ENCODE measurements around the gene USP1. TPM values are rescaled to one million over a fixed set of nuclear protein-coding genes. Genes with fewer than 3 reads are reported as not detected.

Gene USP1
- polyA plus RNA-seq, 1 experiment, result 4.3 TPM

GRCh38 chr1:62401034-62401760 lies 35.7 kb upstream of the USP1 start:
- DNase-seq (ENCODE audit: low read depth), result no peak
- CTCF ChIA-PET, result interaction anchor here (1.0 to 9.2 kb wide), 3 partner anchors 13 to 266 kb away, joined by 3 to 191 read pairs (median 4); no protein-coding TSS in a partner anchor
- no peak for TF ChIP-seq CTCF (IDR thresholded peaks at IDR 0.05; ENCODE audit: insufficient read depth, low read depth, low read length)
- POLR2A ChIA-PET, result no interaction called here
- no peaks in the 10 kb centered on the region for H3K36me3 ChIP-seq (ENCODE audit: control insufficient read depth, insufficient read depth, low read length)
- H3K27me3 ChIP-seq (ENCODE audit: control insufficient read depth, insufficient read depth, low read length), result no peaks in the 10 kb centered on the region
- no peak overlapping the region for H3K4me3 ChIP-seq (ENCODE audit: low read depth, low read length)

GRCh38 chr1:62405247-62405646 lies 31.6 kb upstream of the USP1 start:
- H3K4me3 ChIP-seq (ENCODE audit: low read depth, low read length), result no peak overlapping the region
- ChIA-PET POLR2A (no interaction called here), CTCF (interaction anchor here (0.6 to 9.2 kb wide), 7 partner anchors 8 to 246 kb away, joined by 3 to 191 read pairs (median 3); no protein-coding TSS in a partner anchor)
- H3K36me3 ChIP-seq (ENCODE audit: control insufficient read depth, insufficient read depth, low read length), result no peaks in the 10 kb centered on the region
- no peaks in the 10 kb centered on the region for H3K27me3 ChIP-seq (ENCODE audit: control insufficient read depth, insufficient read depth, low read length)
- TF ChIP-seq CTCF (IDR thresholded peaks at IDR 0.05; ENCODE audit: insufficient read depth, low read depth, low read length), result no peak
- no peak for DNase-seq (ENCODE audit: low read depth)

- no peak for DNase-seq (ENCODE audit: low read depth)
- Histone ChIP-seq H3K4me3 (ENCODE audit: low read depth, low read length) (no peak overlapping the region), H3K36me3 (ENCODE audit: control insufficient read depth, insufficient read depth, low read length) (no peaks in the 10 kb centered on the region), H3K27me3 (ENCODE audit: control insufficient read depth, insufficient read depth, low read length) (no peaks in the 10 kb centered on the region)
- ChIA-PET CTCF (interaction anchor here (0.6 to 9.2 kb wide), 13 partner anchors 15 to 324 kb away, joined by 3 to 191 read pairs (median 4); no protein-coding TSS in a partner anchor), POLR2A (no interaction called here)
- TF ChIP-seq CTCF (IDR thresholded peaks at IDR 0.05; ENCODE audit: insufficient read depth, low read depth, low read length), result no peak
Observed at GRCh38 chr1:62406576-62406975, 30.3 kb upstream of the USP1 start.

GRCh38 chr1:62407398-62408009 lies 29.3 kb upstream of the USP1 start:
- TF ChIP-seq CTCF (IDR thresholded peaks at IDR 0.05; ENCODE audit: insufficient read depth, low read depth, low read length), result peak; percentile 65
- ChIA-PET POLR2A (no interaction called here), CTCF (interaction anchor here (0.6 to 9.2 kb wide), 16 partner anchors 14 to 325 kb away, joined by 3 to 191 read pairs (median 4); no protein-coding TSS in a partner anchor)

GRCh38 chr1:62415687-62416086 lies 21.2 kb upstream of the USP1 start:
- H3K27me3 ChIP-seq (ENCODE audit: control insufficient read depth, insufficient read depth, low read length), result no peaks in the 10 kb centered on the region
- ChIA-PET CTCF (no interaction called here), POLR2A (no interaction called here)
- H3K36me3 ChIP-seq (ENCODE audit: control insufficient read depth, insufficient read depth, low read length), result no peaks in the 10 kb centered on the region
- TF ChIP-seq CTCF (IDR thresholded peaks at IDR 0.05; ENCODE audit: insufficient read depth, low read depth, low read length), result no peak
- H3K4me3 ChIP-seq (ENCODE audit: low read depth, low read length), result no peak overlapping the region
- no peak for DNase-seq (ENCODE audit: low read depth)

More at GRCh38 chr1:62407398-62408009, 29.3 kb upstream of the USP1 start:
- no peaks in the 10 kb centered on the region for H3K27me3 ChIP-seq (ENCODE audit: control insufficient read depth, insufficient read depth, low read length)
- DNase-seq (ENCODE audit: low read depth), result no peak
- H3K36me3 ChIP-seq (ENCODE audit: control insufficient read depth, insufficient read depth, low read length), result no peaks in the 10 kb centered on the region
- H3K4me3 ChIP-seq (ENCODE audit: low read depth, low read length), result no peak overlapping the region
